ENCODE measurements around the gene SCARB1.

DNA sequence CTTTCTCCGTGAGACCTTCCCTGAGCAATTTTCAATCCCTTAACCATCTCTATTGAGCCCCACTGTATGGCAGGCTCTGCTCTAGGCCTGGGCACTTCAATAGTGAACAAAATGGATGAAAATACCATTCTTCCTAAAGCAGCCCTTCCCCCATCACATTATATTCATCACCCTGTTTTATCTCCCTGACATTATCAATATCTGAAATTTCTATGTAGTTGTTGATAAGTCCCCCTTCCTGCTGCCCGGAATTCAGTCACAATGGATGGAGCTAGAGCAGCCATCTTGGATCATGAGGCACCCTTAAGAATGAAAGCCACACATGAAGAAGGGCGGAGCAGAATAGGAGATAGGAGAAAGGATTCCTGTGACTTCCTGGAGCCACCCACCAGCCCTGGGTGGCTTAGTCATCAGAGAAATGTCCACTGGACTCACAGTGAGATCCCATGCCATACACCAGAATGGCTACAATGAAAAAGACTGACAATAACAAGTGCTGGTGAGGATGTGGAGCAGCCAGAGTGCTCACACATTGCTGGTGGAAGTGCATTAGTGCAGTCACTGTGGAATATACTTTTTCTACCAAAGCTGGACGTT, 33.9 kb downstream of the SCARB1 start:
- TF ChIP-seq POLR2A (IDR thresholded peaks at IDR 0.05) (no peak), CTCF (IDR thresholded peaks at IDR 0.05) (no peak)
